Right hindlimb (tissue), 1 donor: ENCODE results near the gene CR1.
A peak's percentile ranks its signal among the peaks of the same experiment; 100 is the strongest.
"Not testable (repeated sequence)": the region's sequence is repeated elsewhere in the genome, so short reads cannot be mapped to it uniquely, and the experiment has no call there.

Experiments
- DNase-seq: peaks from one replicate; pipeline ENCODE4 v3.0.0-alpha.2; 2018

Gene CR1

GRCh38 chr1:207495801-207496792, at the start of gene CR1:
TSS of gene CR1 (plus strand) at chr1:207496157. CDS start at chr1:207496268, 111 bp downstream.
- peak; percentile 35 for DNase-seq

GRCh38 chr1:207453710-207454045, 42.3 kb upstream of the CR1 start:
- DNase-seq = no peak

- peak; percentile 20 for DNase-seq
Measured at GRCh38 chr1:207454046-207454964, 41.7 kb upstream of the CR1 start, which contains the start of gene CR2. TSS of gene CR2 (plus strand) at chr1:207454328. CDS start at chr1:207454419, 91 bp downstream.

- DNase-seq = no peak
Measured at GRCh38 chr1:207455183-207455754, 40.7 kb upstream of the CR1 start.

GRCh38 chr1:207458414-207458813, 37.5 kb upstream of the CR1 start:
- no peak for DNase-seq

- no peak for DNase-seq
Measured at GRCh38 chr1:207459008-207459407, 36.9 kb upstream of the CR1 start.

GRCh38 chr1:207461649-207462048, 34.3 kb upstream of the CR1 start:
- no peak for DNase-seq

GRCh38 chr1:207462535-207462934, 33.4 kb upstream of the CR1 start:
- DNase-seq = no peak

GRCh38 chr1:207463021-207463420, 32.9 kb upstream of the CR1 start:
- DNase-seq = no peak

- DNase-seq = no peak
Measured at GRCh38 chr1:207463571-207463970, 32.4 kb upstream of the CR1 start.

GRCh38 chr1:207470927-207471326, 25.0 kb upstream of the CR1 start:
- no peak for DNase-seq

GRCh38 chr1:207474210-207474609, 21.7 kb upstream of the CR1 start:
- DNase-seq = no peak

- DNase-seq = no peak
Measured at GRCh38 chr1:207486198-207486597, 9.8 kb upstream of the CR1 start.

GRCh38 chr1:207487636-207488035, 8.3 kb upstream of the CR1 start:
- DNase-seq = no peak

- no peak for DNase-seq
Measured at GRCh38 chr1:207493212-207493611, 2.7 kb upstream of the CR1 start.

GRCh38 chr1:207494171-207494570, 1.8 kb upstream of the CR1 start:
- no peak for DNase-seq

GRCh38 chr1:207495281-207495680, 676 bp upstream of the CR1 start:
- DNase-seq = not testable (repeated sequence)

GRCh38 chr1:207497941-207498340, 2.0 kb downstream of the CR1 start:
- no peak for DNase-seq

GRCh38 chr1:207499573-207499972, 3.6 kb downstream of the CR1 start:
- peak; percentile 79 for DNase-seq

- DNase-seq = no peak
Measured at GRCh38 chr1:207500306-207500705, 4.3 kb downstream of the CR1 start.

- no peak for DNase-seq
Measured at GRCh38 chr1:207501071-207501470, 5.1 kb downstream of the CR1 start.

- no peak for DNase-seq
Measured at GRCh38 chr1:207502726-207503125, 6.8 kb downstream of the CR1 start.

GRCh38 chr1:207503950-207504349, 8.0 kb downstream of the CR1 start:
- DNase-seq = no peak
